GM18511 (cell line): Measurements from ENCODE around the gene RPAP3.

Experiments used
- ATAC-seq: cut with Tn5 transposase; IDR thresholded peaks from one replicate; pipeline ENCODE4 v1.9.1; 2021; ENCODE audit warnings: mild to moderate bottlenecking, moderate library complexity; ENCODE audit not compliant: unreplicated experiment

Gene RPAP3

GRCh38 chr12:47611906-47612305, 93.9 kb downstream of the RPAP3 start:
- ATAC-seq = no peak
